Central memory CD4-positive, alpha-beta T cell (primary cell): ENCODE measurements around the gene FRMPD4.

Experiments used
- DNase-seq: peaks from one replicate; pipeline ENCODE4 v3.0.0; 2022

Gene FRMPD4

DNA sequence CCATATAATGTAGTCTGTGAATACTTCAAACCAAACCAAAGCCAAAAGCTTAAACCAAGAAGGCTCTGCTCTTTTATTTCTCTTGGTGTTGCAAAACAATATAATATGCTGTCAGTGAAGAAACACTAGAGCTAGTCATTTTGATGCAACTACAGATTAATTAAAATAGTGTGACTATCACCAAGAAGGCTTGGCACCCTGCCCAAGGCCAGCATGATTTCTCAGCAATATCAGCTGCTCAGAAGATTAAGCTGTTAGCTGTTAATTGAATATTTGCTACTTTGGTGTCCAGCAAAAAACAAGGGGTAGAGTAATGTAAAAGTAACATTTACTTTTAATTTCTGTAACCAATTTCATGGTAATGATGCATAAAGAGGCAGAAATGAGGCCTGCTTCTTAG lies 548.1 kb downstream of the FRMPD4 start:
- no peak for DNase-seq

DNA sequence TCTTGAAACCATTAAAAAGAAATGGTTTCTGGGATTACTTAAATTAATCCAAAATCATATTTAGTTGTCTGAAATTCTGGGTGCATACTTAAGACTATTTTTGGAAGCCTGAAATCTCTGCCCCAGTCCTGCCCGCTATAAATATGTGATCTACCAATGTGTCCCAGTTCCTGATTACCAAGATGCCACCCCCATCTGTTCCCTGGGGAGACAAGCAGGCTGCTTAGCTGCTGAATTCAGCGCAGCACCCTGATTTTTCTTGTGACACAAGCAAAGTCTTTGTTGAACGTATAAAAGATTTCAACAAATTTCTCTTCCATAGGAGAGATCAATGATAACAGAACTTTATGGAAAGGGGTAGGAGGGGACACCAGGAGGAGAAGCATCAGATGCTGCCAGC lies 552.4 kb downstream of the FRMPD4 start:
- no peak for DNase-seq

DNA sequence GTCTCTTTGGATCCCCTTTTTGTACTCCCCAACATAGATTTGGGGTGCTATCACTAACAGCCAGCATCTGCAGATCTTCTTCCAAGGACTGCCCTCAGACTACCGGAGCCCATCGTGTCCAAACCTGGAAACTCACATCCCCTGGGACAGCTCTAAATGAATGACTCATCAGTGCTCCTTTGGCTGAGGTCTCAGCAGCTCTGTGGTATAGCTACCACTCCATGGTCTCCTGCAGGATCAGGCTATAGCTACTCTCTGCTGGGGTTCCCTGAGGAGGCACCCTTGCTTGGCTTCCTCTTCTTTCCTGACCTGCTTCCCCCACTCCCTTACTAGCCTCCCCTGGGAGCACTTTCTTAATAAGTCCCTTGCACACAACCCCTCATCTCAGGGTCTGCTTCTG lies 555.5 kb downstream of the FRMPD4 start:
- no peak for DNase-seq

DNA sequence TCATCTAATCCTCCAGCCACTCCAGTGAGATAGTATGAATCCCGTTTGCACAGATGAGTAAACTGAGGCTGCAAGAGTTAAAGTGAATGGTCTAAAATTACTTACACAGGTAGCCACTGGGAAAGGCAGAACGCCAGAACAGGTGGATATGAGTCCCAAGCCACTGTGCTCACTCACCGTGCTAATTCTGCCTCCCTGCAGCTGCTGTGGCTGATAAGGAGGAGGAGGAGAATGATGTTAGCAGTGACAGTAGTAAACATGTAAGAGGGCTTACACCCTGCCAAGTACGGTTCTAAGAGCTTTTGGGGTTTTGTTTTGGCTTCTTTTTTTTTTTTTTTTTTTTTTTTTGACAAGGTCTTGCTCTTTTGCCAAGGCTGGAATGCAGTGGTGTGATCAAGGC lies 562.5 kb downstream of the FRMPD4 start:
- no peak for DNase-seq

DNA sequence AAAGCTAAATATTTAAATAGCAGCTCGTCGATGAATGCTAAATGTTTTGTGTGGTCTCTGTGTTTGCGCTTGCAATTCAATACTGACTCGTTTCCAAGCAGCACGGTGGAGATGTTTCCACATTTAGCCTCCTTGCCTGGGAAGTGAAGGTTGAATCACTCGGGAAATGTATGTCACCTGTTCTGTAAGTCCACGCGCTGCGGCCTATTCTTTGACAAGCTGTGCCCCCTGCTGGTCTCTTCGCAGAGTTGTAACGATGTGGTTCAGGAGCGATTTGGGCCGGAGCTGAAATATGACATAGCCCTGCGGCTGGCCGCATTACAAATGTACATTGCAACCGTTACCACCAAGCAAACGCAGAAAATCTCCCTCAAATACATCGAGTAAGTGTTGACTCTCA lies 563.4 kb downstream of the FRMPD4 start:
- no peak for DNase-seq

DNA sequence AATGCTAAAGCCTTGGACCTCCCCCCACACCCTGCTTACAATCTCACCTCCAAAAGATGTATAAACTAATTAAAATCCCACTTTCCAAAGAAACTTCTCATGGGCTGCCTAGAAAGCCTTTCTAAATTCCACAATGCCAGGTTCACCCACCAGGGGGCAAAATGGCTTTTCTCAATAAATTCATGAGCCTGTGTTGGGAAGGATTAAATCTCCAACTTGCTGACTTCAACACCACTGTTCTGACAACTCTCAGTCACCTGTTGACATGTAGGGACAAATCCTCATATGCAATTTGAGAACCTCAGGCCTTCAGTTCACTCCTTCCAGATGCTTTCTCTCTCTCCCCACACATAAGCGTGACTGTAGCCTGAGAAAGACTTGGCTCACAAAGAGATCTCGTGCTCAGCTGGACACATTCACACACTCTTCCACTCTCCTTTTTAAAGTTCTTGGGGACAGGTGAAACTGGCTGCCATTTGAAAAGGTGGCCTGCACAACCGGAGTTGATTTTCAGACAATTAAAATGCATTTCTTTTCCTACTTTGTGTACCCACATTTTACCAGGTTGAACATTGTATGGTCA lies 564.3 kb downstream of the FRMPD4 start:
- no peak for DNase-seq

DNA sequence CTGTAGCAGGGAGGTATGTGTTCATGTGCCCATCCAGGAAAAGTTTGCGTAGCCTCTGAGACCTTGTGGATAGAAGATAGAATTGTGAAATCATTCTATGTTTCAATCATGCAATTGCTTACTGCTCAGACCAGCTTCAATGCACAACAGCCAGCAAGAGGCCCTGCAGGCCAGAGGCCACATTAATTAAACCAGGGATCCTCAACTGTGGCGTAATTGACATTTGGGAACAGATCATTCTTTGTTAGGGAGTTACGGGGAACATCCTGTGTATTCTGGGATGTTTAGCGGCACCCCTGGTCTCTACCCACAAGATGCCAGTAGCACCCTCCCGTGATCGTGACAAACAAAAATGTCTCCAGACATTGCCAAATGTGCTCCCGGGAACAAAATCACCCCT lies 566.4 kb downstream of the FRMPD4 start:
- no peak for DNase-seq

DNA sequence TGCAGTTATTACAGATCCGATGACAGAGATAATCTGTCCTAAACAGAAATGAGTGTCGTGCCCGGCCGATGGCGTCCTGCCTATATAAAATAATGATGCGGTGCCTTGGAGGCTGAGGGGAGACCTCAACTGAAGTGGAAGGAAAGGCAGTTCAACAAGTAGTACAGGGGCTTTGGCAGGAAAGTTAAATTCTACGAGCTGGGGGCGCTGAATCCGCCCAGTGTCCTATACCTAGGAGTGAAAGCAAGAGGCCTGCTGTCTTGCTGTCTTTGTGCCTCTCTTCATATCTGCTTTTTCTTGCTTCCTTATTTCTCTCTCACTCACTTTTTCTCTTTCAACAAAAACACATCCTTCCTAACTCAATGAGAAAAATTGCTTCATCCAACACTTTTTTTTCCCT lies 570.8 kb downstream of the FRMPD4 start:
- no peak for DNase-seq

DNA sequence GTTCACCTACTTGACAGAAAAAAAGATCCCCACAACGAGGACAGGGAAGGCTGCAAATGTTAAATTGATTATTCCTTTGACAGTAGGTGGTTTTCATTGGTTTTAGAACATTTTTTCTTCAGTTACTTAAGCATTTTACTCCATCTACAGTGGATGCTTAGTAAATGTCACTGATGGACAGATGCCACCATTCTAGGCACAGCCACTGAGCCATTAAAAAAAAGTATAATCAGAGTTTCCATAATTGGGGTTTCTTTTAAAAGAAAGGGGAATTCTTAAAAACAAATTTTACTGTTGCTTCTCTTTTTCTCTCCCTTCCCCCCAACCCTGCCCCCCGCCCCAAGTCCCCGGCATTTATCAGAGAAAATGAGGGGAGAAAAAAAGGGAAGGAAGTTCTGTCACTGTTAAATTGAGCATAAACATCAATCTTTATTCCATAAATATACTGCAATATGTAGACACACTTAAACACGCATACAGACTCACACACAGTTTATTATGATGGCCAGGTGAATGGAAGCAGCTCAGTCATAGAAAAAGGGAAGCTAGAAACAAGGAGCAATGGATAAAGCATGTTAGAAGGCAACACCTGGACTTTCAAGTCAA lies 573.3 kb downstream of the FRMPD4 start:
- DNase-seq, result no peak

DNA sequence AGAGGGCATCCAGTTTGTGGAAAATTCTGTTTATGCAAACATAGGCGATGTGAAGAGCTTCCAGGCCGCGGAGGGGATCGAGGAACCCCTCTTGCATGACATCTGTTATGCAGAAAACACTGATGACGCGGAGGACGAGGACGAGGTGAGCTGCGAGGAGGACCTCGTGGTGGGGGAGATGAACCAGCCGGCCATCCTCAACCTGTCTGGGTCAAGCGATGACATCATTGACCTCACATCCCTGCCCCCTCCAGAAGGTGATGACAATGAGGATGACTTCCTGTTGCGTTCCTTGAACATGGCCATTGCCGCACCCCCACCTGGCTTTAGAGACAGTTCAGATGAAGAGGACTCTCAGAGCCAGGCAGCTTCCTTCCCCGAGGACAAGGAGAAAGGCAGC lies 578.3 kb downstream of the FRMPD4 start:
- DNase-seq, result no peak

DNA sequence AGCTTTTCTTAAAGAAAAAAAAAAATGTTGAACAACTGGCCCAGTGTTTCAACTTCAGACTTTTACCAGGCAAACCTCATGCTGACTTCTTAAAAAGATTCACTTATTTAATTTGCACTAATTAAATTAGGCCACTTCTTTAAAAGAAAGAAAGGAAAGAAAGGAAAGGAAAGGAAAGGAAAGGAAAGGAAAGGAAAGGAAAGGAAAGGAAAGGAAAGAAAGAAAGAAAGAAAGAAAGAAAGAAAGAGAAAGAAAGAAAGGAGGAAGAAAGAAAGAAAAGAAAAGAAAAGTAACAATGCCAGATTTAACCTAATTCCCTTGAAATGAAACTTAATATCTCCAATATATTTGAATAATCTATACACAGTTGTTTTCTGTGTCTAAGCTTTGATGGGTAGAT lies 581.6 kb downstream of the FRMPD4 start:
- DNase-seq, result no peak

DNA sequence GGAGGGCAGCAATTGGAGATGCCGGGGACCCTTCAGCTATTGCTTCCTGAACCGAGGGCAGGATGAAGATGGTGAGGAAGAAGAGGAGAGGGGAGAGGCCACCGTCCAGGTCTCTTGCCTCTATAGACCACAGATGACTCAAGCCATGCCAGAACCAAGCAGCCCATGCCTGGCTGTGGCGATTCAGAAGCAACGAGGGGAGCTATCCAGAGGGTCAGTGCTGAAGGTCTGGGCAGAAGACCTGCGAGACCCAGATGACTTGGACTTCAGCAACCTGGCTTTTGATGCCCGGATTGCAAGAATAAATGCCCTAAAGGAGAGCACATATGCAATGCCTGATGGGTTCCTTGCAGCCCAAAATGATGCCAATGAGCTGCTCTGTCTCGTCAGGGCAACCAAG lies 582.8 kb downstream of the FRMPD4 start:
- no peak for DNase-seq

DNA sequence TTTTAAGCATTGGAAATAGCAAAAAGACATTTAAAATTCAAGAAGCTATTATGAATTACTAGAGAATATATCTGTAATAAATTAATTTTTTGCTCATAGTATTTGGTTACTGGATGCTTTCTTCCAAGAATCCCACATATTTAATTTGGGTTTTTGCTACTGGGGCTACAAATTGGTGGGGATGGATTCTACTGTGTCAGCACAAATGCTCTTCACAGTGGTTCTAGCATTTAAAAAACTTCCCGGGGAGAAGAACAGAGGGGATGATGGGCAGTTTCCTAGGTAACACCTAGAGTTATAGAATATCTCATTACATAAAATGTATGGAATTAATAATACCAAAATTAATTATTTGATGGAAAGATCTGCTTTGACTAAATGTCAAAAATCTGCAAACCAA lies 584.0 kb downstream of the FRMPD4 start:
- DNase-seq, result no peak

DNA sequence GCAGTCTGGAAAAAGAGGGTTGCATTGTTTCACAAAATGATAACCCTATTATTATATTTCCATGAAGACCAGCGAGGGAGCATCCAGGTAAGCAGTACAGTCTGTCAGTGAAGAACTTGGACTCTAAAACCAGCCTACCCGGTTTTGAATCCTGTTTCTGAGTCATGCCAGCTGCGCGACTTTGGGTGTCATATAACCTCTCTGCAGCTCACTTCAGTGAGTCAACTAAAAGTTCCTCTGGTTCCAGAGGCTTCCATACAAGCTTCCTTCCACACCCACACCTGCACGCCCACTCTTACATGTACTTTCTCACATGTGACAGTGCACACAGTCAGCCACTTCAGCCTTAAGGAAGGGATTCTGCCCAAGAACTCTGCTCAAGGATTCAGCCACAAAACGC lies 603.1 kb downstream of the FRMPD4 start:
- DNase-seq, result no peak

DNA sequence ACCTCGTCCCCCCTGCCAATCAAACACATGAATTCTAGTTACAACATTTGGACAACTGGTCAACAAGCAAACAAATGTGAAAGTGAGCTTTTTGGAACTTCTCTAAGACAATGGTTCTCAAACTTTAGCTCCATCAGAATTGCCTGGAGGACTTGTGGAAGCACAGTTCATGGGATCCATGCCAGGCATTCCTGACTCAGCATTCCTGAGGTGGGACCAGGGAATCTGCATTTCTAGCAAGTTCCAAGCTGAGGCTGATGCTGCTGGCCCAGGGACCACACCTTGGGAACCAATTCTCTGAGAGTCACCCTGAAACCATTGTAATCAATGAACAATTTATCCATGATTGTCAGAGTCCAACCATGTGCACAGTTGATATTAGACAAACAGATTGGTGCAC lies 609.2 kb downstream of the FRMPD4 start:
- no peak for DNase-seq

DNA sequence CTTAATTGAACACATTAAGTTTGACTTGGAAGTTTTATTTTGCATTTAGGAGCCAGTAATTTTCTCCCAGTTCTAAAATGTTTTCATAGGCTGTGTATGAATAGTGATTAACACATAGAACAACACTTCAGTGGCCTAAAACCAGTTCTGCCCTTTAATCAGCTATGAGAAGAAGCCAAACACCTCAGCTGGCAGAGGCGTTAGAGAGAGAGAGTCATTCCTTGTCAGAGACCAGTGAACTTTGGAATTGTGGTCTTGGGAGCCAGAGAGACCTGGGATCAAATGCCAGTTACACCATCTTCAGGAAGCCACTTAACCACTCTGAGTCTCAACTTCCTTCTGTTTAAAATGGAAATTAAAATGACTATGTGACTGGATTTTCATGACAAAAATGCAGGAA lies 613.6 kb downstream of the FRMPD4 start:
- no peak for DNase-seq

DNA sequence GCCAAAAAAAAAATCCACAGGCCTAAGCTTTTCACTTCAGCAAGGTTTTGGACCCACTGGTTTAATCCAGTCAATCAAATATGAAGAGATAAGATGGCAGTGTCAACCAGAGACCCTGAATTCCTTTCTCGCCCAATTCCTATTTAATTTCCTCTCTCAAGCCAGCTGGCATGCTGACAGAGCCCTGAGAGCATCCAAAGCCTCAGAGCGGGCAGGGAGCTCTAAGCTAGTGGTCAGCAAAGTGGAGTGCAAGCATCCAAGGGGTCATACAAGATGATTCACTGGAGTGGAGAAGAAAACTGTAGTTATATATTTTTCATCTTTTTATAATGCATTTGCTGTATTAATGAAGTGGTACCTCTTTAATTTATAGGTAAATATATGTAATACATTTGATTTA lies 615.1 kb downstream of the FRMPD4 start:
- DNase-seq, result no peak

DNA sequence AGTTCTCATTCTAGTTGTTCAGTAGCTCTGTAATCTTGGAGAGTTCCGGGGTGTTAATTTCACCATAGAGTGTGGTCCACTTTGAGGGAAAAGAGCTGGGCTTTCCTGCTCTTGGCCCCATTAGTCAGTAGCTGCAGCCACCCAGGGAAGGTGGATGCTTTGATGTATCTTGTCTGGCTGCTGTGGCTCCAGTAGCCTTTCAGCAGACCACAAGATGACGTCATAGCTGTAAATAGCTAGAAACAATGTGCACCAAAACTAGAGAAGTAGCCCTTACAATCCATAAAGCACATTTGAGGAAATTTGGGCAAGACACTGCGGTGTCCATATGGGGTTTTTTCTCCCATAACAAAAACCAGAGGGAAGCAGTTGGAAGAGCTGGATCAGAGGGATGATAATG lies 620.0 kb downstream of the FRMPD4 start:
- DNase-seq, result no peak

DNA sequence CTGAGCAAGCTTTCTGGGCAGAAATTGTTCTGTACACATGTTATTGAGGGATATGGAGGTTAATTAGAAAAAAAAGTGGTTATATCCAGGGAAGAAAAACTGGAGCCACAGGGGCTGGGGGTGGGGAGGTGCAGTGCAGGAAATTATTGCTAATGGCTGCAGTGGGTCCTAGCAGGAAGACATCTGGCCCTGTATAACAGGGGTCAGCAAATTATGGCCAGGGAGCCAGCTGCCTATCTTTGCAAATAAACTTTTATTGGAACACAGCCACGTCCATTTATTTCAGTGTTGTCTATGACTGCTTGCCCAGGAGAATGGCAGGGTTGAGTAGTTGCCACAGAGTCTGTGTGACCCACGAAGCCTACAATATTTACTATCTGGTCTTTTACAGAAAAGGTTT lies 629.6 kb downstream of the FRMPD4 start:
- DNase-seq, result no peak

DNA sequence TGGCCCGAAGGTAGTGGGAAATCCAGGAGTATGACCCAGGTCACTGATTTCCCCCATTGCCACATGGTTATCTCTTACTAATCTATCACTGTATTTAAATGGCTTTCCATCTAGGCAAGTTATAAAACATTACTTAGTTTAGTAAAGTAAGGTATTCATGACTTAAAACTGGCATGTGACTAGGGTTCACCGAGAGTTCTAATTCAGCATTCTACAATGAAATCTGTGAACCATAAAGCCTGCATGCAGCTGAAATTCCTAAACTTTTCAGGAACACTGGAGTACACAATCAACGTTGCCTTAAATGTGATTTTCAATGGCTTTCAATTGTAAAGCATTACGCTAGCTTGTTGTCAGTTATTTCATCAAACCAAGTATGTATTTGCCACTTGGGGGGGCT lies 630.2 kb downstream of the FRMPD4 start:
- DNase-seq, result no peak

DNA sequence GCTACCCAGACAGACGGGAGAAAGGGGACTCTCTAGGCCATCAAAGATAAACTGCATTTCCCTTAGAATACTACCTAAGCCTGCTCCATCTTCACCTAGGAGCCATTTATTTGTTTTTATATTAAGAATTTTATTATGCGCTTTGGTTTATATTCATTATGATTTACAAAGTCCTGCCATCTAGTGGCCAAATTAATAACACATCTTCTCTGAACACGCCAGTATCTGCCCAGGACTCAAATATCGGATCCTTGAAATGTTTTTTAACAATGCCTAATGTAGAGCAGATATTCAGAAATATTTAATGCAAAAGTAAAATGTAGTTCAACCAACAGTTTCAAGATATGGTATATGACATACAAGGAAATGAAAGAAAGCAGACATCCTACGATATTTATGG lies 632.2 kb downstream of the FRMPD4 start:
- DNase-seq, result peak; percentile 13

DNA sequence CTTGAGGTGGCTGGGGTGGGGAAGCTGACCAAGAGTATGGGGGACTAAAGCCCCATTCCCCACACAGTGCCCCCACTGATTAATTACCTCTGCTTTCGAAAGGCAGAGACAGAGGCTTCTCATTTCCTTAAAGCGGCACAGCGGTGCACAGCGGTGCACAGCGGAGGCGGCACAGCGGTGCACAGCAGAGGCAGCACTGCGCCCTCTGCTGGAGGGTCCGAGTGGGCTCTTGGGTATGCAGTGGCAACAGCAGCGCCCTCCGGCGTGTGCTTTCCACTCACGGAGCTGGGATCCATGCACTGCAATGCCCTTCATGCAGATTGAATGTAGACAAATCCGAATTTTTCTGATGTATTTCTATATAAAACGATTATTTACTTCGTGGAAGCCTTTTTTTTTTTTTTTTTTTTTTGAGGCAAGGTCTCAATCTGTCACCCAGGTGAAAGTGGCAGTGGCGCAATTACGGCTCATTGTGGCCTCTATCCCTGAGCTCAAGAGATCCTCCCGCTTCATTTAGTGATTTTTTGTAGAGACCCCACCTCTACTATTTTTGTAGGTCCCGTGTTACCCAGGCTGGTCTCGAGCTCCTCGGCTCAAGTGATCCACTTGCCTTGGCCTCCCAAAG lies 633.3 kb downstream of the FRMPD4 start:
- DNase-seq, result peak; percentile 53
